Subcutaneous adipose tissue (tissue), 4 donors: ENCODE measurements around the gene ATP11C. TPM values are rescaled to one million over a fixed set of nuclear protein-coding genes. Genes with fewer than 3 reads are reported as not detected.

Experiments used
- CTCF ChIP-seq: fragments of 450-650 bp; IDR thresholded peaks from one replicate; pipeline ENCODE4 v1.5.1; 2016; ENCODE audit warnings: low read depth, mild to moderate bottlenecking, control low read depth, antibody characterized with exemption, moderate library complexity
- total RNA-seq, 4 donors: library from RNA; depleted of rRNA; stranded (reverse); fragments of >200 nt; gene quantifications; one replicate each; pipeline ENCODE4 v1.1.0, GENCODE V29; 2016

Gene ATP11C
- total RNA-seq, 4 donors from 2014 or later, result 35.8 to 52.6 (median 38.6) TPM

- no peak for TF ChIP-seq CTCF
These were observed 211.9 kb downstream of the ATP11C start for GRCh38 chrX:139720979-139721378.

- no peak for TF ChIP-seq CTCF
These were observed 212.7 kb downstream of the ATP11C start for GRCh38 chrX:139720136-139720535.

GRCh38 chrX:139708067-139708466 lies 224.8 kb downstream of the ATP11C start, which contains the start of gene MCF2:
Gene MCF2, minus strand, starts transcription at chrX:139708167. Its CDS starts 56,423 bp downstream, at chrX:139651744.
- TF ChIP-seq CTCF, result no peak

- no peak for TF ChIP-seq CTCF
These were observed 230.2 kb downstream of the ATP11C start for GRCh38 chrX:139702658-139703057.

- TF ChIP-seq CTCF, result no peak
These were observed 239.9 kb downstream of the ATP11C start for GRCh38 chrX:139692908-139693307.

- TF ChIP-seq CTCF, result no peak
These were observed 240.4 kb downstream of the ATP11C start for GRCh38 chrX:139692506-139692849.

GRCh38 chrX:139691843-139692505 lies 240.9 kb downstream of the ATP11C start:
- TF ChIP-seq CTCF, result no peak
